Right ventricle myocardium superior (tissue), 1 donor: ENCODE data around the gene ASTN2. TPM values are rescaled to one million over a fixed set of nuclear protein-coding genes. Genes with fewer than 3 reads are reported as not detected.

Experiments used
- ATAC-seq: fragments of 200-7000 bp; cut with Tn5 transposase; one replicate; pipeline ENCODE4 v1.9.1; 2020; ENCODE audit warnings: mild to moderate bottlenecking; ENCODE audit not compliant: poor library complexity
- DNase-seq: peaks from one replicate; pipeline ENCODE4 v3.0.0-alpha.2; 2020
- intact Hi-C: fragments of 100-400 bp; cut with DNase I; formaldehyde crosslinking; loops from one replicate; pipeline ENCODE4 v1.11.2; 2022
- total RNA-seq: library from RNA; stranded (reverse); fragmentation: NEBNext Ultra II Directional; extraction: Animal tissue kit (Norgen Biotek cat#: 25700); gene quantifications from one replicate; pipeline ENCODE4 v1.2.1, GENCODE V29; 2021
- donor health status: DM: no; HTN: yes; CAD: no; lungs with severe emphysema.

ASTN2 gene
- total RNA-seq, 1 donor from 2014 or later, result 6.4 TPM

- intact Hi-C loops, result no loop called here
- no peak for DNase-seq
- ATAC-seq, result no peak
Observed at GRCh38 chr9:116592970-116593369, 821.9 kb downstream of the ASTN2 start.

- ATAC-seq, result no peak
- no peak for DNase-seq
- intact Hi-C loops, result no loop called here
Observed at GRCh38 chr9:116589392-116590354, 825.2 kb downstream of the ASTN2 start.

GRCh38 chr9:116587919-116588318 is 826.9 kb downstream of the ASTN2 start:
- intact Hi-C loops, result no loop called here
- DNase-seq, result no peak
- ATAC-seq, result no peak

- ATAC-seq, result no peak
Observed at GRCh38 chr9:116585896-116586295, 829.0 kb downstream of the ASTN2 start.

GRCh38 chr9:116585204-116585603 is 829.7 kb downstream of the ASTN2 start:
- no peak for DNase-seq
- intact Hi-C loops, result no loop called here

More at GRCh38 chr9:116585896-116586295, 829.0 kb downstream of the ASTN2 start:
- intact Hi-C loops, result no loop called here
- no peak for DNase-seq

GRCh38 chr9:116580853-116581252 is 834.0 kb downstream of the ASTN2 start:
- intact Hi-C loops, result no loop called here
- DNase-seq (no peak), ATAC-seq (peak; percentile 76)

More at GRCh38 chr9:116585204-116585603, 829.7 kb downstream of the ASTN2 start:
- ATAC-seq, result no peak

- no peak for ATAC-seq
- no peak for DNase-seq
- intact Hi-C loops, result loop anchor here (10.0 kb wide), 1 partner anchor 68 kb away; no protein-coding TSS in a partner anchor
Observed at GRCh38 chr9:116576386-116576785, 838.5 kb downstream of the ASTN2 start.

- intact Hi-C loops, result loop anchor here (5.0 to 10.0 kb wide), 3 partner anchors 71 to 687 kb away; no protein-coding TSS in a partner anchor
- peak; percentile 57 for ATAC-seq
- DNase-seq, result no peak
Observed at GRCh38 chr9:116574027-116574679, 840.7 kb downstream of the ASTN2 start.

- intact Hi-C loops, result loop anchor here (5.0 to 10.0 kb wide), 3 partner anchors 73 to 685 kb away; no protein-coding TSS in a partner anchor
- ATAC-seq (peak; percentile 96), DNase-seq (peak; percentile 94)
Observed at GRCh38 chr9:116572095-116572748, 842.6 kb downstream of the ASTN2 start.

GRCh38 chr9:116569111-116569510 is 845.7 kb downstream of the ASTN2 start:
- DNase-seq (no peak), ATAC-seq (no peak)
- intact Hi-C loops, result no loop called here

GRCh38 chr9:116566677-116567488 is 848.0 kb downstream of the ASTN2 start:
- no peak for ATAC-seq
- DNase-seq, result no peak
- intact Hi-C loops, result no loop called here

- DNase-seq (no peak), ATAC-seq (no peak)
- intact Hi-C loops, result no loop called here
Observed at GRCh38 chr9:116565986-116566385, 848.9 kb downstream of the ASTN2 start.

- DNase-seq (no peak), ATAC-seq (no peak)
- intact Hi-C loops, result no loop called here
Observed at GRCh38 chr9:116564266-116564793, 850.5 kb downstream of the ASTN2 start.

GRCh38 chr9:116558818-116559540 is 855.9 kb downstream of the ASTN2 start:
- ATAC-seq (no peak), DNase-seq (no peak)
- intact Hi-C loops, result no loop called here

GRCh38 chr9:116558035-116558434 is 856.8 kb downstream of the ASTN2 start:
- intact Hi-C loops, result no loop called here
- ATAC-seq (no peak), DNase-seq (no peak)

GRCh38 chr9:116555556-116556155 is 859.2 kb downstream of the ASTN2 start:
- intact Hi-C loops, result no loop called here
- DNase-seq, result no peak
- peak; percentile 41 for ATAC-seq

- peak; percentile 65 for DNase-seq
- peak; percentile 84 for ATAC-seq
- intact Hi-C loops, result no loop called here
Observed at GRCh38 chr9:116555119-116555518, 859.7 kb downstream of the ASTN2 start.
